Sigmoid colon (tissue), 4 donors: ENCODE data around the gene CD300LG.

ENCODE experiments used
- EP300 ChIP-seq, 4 donors: sonication (generic); formaldehyde crosslinking; IDR thresholded peaks; one replicate each; pipeline ENCODE4 v1.6.1; 2017; ENCODE audit warnings: antibody characterized with exemption in 4 of 4
- POLR2AphosphoS5 ChIP-seq, 4 donors: sonication (generic); formaldehyde crosslinking; IDR thresholded peaks; one replicate each; pipeline ENCODE4 v1.6.1; 2017; ENCODE audit warnings: antibody characterized with exemption in 4 of 4
- TF ChIP-seq, protein P1 (sequence below), 4 experiments: fragments of 450-650 bp in 3 of 4; fragments of 200-600 bp in 1 of 4; IDR thresholded peaks; one replicate each; pipeline ENCODE4 v1.5.1; 2016 to 2019; ENCODE audit warnings: antibody characterized with exemption in 4 of 4, mild to moderate bottlenecking in 3 of 4, moderate library complexity in 2 of 4

DNA sequence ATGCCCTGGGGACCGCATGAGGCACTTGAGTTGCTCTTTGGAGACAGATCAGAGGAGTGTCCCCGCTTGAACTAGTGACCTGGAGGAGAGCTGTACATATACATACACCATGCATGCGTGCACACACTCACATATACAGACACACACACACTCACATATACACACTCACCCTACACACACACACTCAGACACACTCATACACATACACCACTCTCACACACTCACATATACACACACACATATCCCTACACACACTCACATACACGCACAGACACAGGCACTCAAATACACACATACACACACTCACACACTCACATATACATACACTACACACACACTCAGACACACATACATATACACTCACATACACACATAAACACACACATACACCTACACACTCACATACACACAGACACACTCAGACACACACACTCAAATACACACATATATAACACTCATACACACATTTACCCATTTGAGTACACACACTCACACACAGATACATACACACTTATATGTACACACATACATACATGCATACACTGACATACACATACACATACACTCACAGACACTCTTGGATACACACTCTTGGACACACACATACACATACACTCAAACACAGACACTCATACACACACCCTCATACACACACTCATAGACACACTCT is 65.8 kb downstream of the CD300LG start:
- TF ChIP-seq, protein P1, sequence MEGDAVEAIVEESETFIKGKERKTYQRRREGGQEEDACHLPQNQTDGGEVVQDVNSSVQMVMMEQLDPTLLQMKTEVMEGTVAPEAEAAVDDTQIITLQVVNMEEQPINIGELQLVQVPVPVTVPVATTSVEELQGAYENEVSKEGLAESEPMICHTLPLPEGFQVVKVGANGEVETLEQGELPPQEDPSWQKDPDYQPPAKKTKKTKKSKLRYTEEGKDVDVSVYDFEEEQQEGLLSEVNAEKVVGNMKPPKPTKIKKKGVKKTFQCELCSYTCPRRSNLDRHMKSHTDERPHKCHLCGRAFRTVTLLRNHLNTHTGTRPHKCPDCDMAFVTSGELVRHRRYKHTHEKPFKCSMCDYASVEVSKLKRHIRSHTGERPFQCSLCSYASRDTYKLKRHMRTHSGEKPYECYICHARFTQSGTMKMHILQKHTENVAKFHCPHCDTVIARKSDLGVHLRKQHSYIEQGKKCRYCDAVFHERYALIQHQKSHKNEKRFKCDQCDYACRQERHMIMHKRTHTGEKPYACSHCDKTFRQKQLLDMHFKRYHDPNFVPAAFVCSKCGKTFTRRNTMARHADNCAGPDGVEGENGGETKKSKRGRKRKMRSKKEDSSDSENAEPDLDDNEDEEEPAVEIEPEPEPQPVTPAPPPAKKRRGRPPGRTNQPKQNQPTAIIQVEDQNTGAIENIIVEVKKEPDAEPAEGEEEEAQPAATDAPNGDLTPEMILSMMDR (IDR thresholded peaks at IDR 0.05), result no peak
- TF ChIP-seq EP300 (IDR thresholded peaks at IDR 0.05) (no peak), POLR2AphosphoS5 (IDR thresholded peaks at IDR 0.05) (no peak)
